Rectal smooth muscle tissue (tissue), 1 donor: ENCODE data around the gene SULT4A1.

Experiments
- H3K27ac ChIP-seq: one replicate; pipeline ENCODE4 v1.7.0; 2013; ENCODE audit warnings: low read depth, low read length, inconsistent platforms
- H3K27me3 ChIP-seq: one replicate; pipeline ENCODE4 v1.7.0; 2013; ENCODE audit warnings: low read length; ENCODE audit not compliant: control insufficient read depth, insufficient read depth
- H3K36me3 ChIP-seq: one replicate; pipeline ENCODE4 v1.7.0; 2013; ENCODE audit warnings: low read length; ENCODE audit not compliant: control insufficient read depth, insufficient read depth
- H3K4me1 ChIP-seq: one replicate; pipeline ENCODE4 v1.7.0; 2013; ENCODE audit warnings: low read length; ENCODE audit not compliant: control insufficient read depth, insufficient read depth
- H3K4me3 ChIP-seq: one replicate; pipeline ENCODE4 v1.7.0; 2013; ENCODE audit warnings: low read length
- H3K9ac ChIP-seq: one replicate; pipeline ENCODE4 v1.7.0; 2013; ENCODE audit warnings: low read length

The SULT4A1 gene

DNA sequence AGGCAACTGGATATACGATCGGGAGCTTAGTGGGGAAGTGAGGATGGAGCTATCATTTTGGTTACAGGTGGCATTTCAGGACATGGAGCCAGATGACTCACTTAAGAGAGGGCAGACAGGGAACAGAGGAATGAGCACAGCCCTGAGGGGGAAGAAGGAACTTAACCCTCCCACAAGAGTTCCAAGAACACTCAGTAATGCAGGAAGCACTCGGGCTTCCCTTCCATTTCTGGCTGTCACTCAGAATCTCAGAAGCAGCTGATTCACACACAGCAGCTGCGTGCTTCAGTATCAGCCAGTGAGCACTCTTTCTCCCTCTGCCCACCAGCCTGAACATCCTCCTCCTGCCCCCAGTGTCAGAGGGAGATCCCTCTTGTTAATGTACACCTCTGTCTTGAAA, 85.0 kb downstream of the SULT4A1 start:
- Histone ChIP-seq H3K27ac (no peak overlapping the region), H3K9ac (no peak overlapping the region), H3K4me1 (no peaks in the 10 kb centered on the region), H3K4me3 (no peak overlapping the region), H3K27me3 (no peaks in the 10 kb centered on the region), H3K36me3 (no peaks in the 10 kb centered on the region)

DNA sequence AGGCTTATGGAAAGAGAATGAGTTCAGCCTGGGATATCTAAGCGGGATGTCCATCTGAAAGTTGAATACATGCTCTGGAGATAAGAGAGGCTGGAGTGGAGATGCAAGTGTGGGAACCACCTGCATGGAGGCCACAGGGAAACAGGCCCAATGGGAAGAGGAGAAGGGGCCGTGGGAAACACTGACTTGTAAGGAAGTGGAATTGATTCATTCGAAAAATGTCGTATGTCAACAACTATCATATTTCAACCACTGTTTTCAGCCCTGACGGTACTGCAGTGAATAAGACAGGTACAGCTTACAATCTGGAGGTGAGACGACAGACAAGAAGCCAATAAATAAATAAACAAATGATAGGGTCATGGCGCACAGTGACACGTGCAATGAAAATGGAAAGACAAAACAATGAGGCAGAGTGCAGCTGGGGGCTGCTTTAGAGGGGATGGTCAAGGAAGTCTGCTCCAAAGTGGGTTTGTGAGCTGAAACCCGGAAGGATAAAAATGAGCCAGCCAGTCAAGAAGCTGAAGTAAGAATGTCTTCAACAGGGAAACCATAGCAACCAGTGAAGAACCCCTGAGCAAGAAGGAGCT, 86.1 kb downstream of the SULT4A1 start:
- H3K9ac ChIP-seq: no peak overlapping the region
- no peak overlapping the region for H3K27ac ChIP-seq
- no peaks in the 10 kb centered on the region for H3K36me3 ChIP-seq
- no peaks in the 10 kb centered on the region for H3K27me3 ChIP-seq
- no peaks in the 10 kb centered on the region for H3K4me1 ChIP-seq
- no peak overlapping the region for H3K4me3 ChIP-seq
